B cell (primary cell): ENCODE measurements around the gene PCGF5. TPM values are rescaled to one million over a fixed set of nuclear protein-coding genes. Genes with fewer than 3 reads are reported as not detected.

ENCODE experiments used
- ATAC-seq: fragments of 200-7000 bp; cut with Tn5 transposase; one replicate; pipeline ENCODE4 v1.10.0; 2021; ENCODE audit warnings: low read depth, mild to moderate bottlenecking, moderate number of reproducible peaks, moderate library complexity
- CTCF ChIA-PET: fragments of 350-600 bp; sonication (Branson Sonifier 250); formaldehyde crosslinking; loops from one replicate; lab custom pipeline; 2021; ENCODE audit warnings: antibody characterized with exemption, inconsistent platforms; lab: Charles Lee
- POLR2A ChIA-PET: fragments of 350-600 bp; sonication (Branson Sonifier 250); formaldehyde crosslinking; loops from one replicate; lab custom pipeline; 2021; ENCODE audit warnings: antibody characterized with exemption; lab: Charles Lee
- DNase-seq: peaks from one replicate; pipeline ENCODE4 v3.0.0; 2013
- H2AFZ ChIP-seq: 2 replicates; pipeline ENCODE4 v1.6.1; 2012; ENCODE audit warnings: mild to moderate bottlenecking, low read depth, low read length; ENCODE audit not compliant: insufficient read depth, poor library complexity, severe bottlenecking
- H3K27ac ChIP-seq, 2 donors: 1 replicate in 1 of 2; 2 replicates in 1 of 2; pipeline ENCODE4 v1.5.1; 2012 to 2013; ENCODE audit warnings: low read length in 2 of 2, mild to moderate bottlenecking in 2 of 2, moderate library complexity in 1 of 2
- H3K27me3 ChIP-seq, 4 experiments: fragments of 200-600 bp in 1 of 4; sonication (generic) in 1 of 4; replicated peaks in 1 of 4; 1 replicate in 2 of 4; 2 replicates in 2 of 4; pipeline versions ENCODE4 v1.6.1 to v1.7.0; 2013 to 2016; ENCODE audit warnings: low read length in 3 of 4, mild to moderate bottlenecking in 2 of 4, mixed read lengths in 1 of 4, moderate library complexity in 1 of 4; ENCODE audit not compliant: insufficient read depth in 4 of 4, control insufficient read depth in 3 of 4; ENCODE audit errors: control extremely low read depth in 1 of 4
- H3K36me3 ChIP-seq, 2 experiments: replicated peaks in 1 of 2; 1 replicate in 1 of 2; 2 replicates in 1 of 2; pipeline versions ENCODE4 v1.6.1 to v1.7.1; 2013; ENCODE audit warnings: low read length in 1 of 2; ENCODE audit not compliant: insufficient read depth in 2 of 2, control insufficient read depth in 1 of 2; ENCODE audit errors: control extremely low read depth in 1 of 2, extremely low read depth in 1 of 2
- H3K4me1 ChIP-seq, 2 donors: fragments of 200-600 bp in 1 of 2; sonication (generic) in 1 of 2; 1 replicate in 1 of 2; 2 replicates in 1 of 2; pipeline versions ENCODE4 v1.5.1 to v1.6.1; 2013 to 2017; ENCODE audit warnings: low read length in 2 of 2; ENCODE audit not compliant: control insufficient read depth in 2 of 2, insufficient read depth in 2 of 2
- H3K4me2 ChIP-seq: replicated peaks from 2 replicates; pipeline ENCODE3; 2012; ENCODE audit warnings: mild to moderate bottlenecking, low read depth, low read length; ENCODE audit not compliant: poor library complexity, severe bottlenecking
- H3K4me3 ChIP-seq, 5 experiments: fragments of 200-600 bp in 1 of 5; sonication (generic) in 1 of 5; 1 replicate in 3 of 5; 2 replicates in 2 of 5; pipeline versions ENCODE4 v1.5.1 to v1.7.0; 2011 to 2016; ENCODE audit warnings: low read length in 4 of 5, mild to moderate bottlenecking in 4 of 5, low read depth in 2 of 5, control low read depth in 1 of 5, moderate library complexity in 1 of 5; ENCODE audit not compliant: insufficient read depth in 1 of 5; ENCODE audit errors: control extremely low read depth in 1 of 5, extremely low read depth in 1 of 5
- H3K79me2 ChIP-seq: fragments of 200-600 bp; sonication (generic); one replicate; pipeline ENCODE4 v1.6.0; 2016; ENCODE audit warnings: low read length; ENCODE audit not compliant: control insufficient read depth, insufficient read depth
- H3K9ac ChIP-seq: fragments of 200-600 bp; sonication (generic); 2 replicates; pipeline ENCODE4 v1.6.1; 2017; ENCODE audit warnings: mild to moderate bottlenecking, low read length, moderate library complexity
- H3K9me3 ChIP-seq, 3 donors: one replicate each; pipeline versions ENCODE4 v1.6.1 to v1.7.1; 2013; ENCODE audit warnings: low read length in 2 of 3; ENCODE audit not compliant: control insufficient read depth in 2 of 3, insufficient read depth in 1 of 3; ENCODE audit errors: control extremely low read depth in 1 of 3
- H4K20me1 ChIP-seq: 2 replicates; pipeline ENCODE4 v1.6.0; 2012; ENCODE audit warnings: mild to moderate bottlenecking, low read length; ENCODE audit not compliant: insufficient read depth, control insufficient read depth, poor library complexity, severe bottlenecking
- H3K27ac Mint-ChIP-seq: one replicate; pipeline ENCODE4 v1.8.0; 2021; ENCODE audit warnings: mixed read lengths
- H3K27me3 Mint-ChIP-seq: one replicate; pipeline ENCODE4 v1.8.0; 2021; ENCODE audit warnings: mixed read lengths
- H3K4me1 Mint-ChIP-seq: one replicate; pipeline ENCODE4 v1.8.0; 2021; ENCODE audit warnings: mixed read lengths
- H3K4me3 Mint-ChIP-seq: one replicate; pipeline ENCODE4 v1.8.0; 2021; ENCODE audit warnings: mixed read lengths
- H3K9me3 Mint-ChIP-seq: one replicate; pipeline ENCODE4 v1.8.0; 2022; ENCODE audit warnings: mixed read lengths; ENCODE audit not compliant: insufficient read depth
- CTCF ChIP-seq: fragments of 200-600 bp; IDR thresholded peaks from one replicate; pipeline ENCODE4 v1.8.0; 2022; ENCODE audit warnings: antibody characterized with exemption, mild to moderate bottlenecking
- EZH2 ChIP-seq: IDR thresholded peaks from 2 replicates; pipeline ENCODE4 v1.6.1; 2012; ENCODE audit warnings: borderline replicate concordance, low read depth, mild to moderate bottlenecking, moderate library complexity, low read length; ENCODE audit not compliant: insufficient read depth, poor library complexity, severe bottlenecking
- WGBS: methylation state at CpG from one replicate; pipeline ENCODE4 v1.1.5; 2013; ENCODE audit warnings: missing lambda C conversion rate; ENCODE audit not compliant: insufficient coverage; 5-methylcytosine and 5-hydroxymethylcytosine counted together
- intact Hi-C: fragments of 100-400 bp; cut with micrococcal nuclease; formaldehyde crosslinking; loops from one replicate; pipeline ENCODE4 v1.10.0; 2022
- polyA plus RNA-seq: library from polyadenylated mRNA; depleted of rRNA; stranded (reverse); fragments of >200 nt; gene quantifications from 2 replicates; pipeline ENCODE4 v1.2.3, GENCODE V29; 2012
- total RNA-seq, 2 donors: library from RNA; stranded (reverse); fragments of 120-200 nt in 1 of 2; gene quantifications; 1 replicate in 1 of 2; 2 replicates in 1 of 2; pipeline versions ENCODE4 v1.2.3 to v1.2.4, GENCODE V29; 2013 to 2022

Gene PCGF5
- total and polyA plus RNA-seq, 2 donors (not counting 1 experiment from before 2014, with no cell fraction given), result 37.6 to 102 TPM

GRCh38 chr10:91316486-91316885 is 96.0 kb downstream of the PCGF5 start:
- ChIA-PET CTCF (interaction anchor here (1.6 kb wide), 1 partner anchor 18 kb away, joined by 10 read pairs; no protein-coding TSS in a partner anchor), POLR2A (no interaction called here)
- intact Hi-C loops, result no loop called here
- Mint-ChIP-seq H3K27me3 (peaks cover 11% of the 10 kb centered on the region), H3K4me1 (no peaks in the 10 kb centered on the region), H3K9me3 (no peaks in the 10 kb centered on the region), H3K4me3 (no peak overlapping the region), H3K27ac (no peak overlapping the region)
- H3K27me3 ChIP-seq, result no peaks in the 10 kb centered on the region
- no peak for TF ChIP-seq CTCF
- TF ChIP-seq EZH2, result no peak
- no peak for DNase-seq
- no peaks in the 10 kb centered on the region for H4K20me1 ChIP-seq
- no peak overlapping the region for H3K4me3 ChIP-seq
- H3K9me3 ChIP-seq, result no peaks in the 10 kb centered on the region
- H3K36me3 ChIP-seq, result no peaks in the 10 kb centered on the region
- no peak overlapping the region for H3K4me2 ChIP-seq
- no CpG with 5 or more reads among the region's 2 CpGs for WGBS
- H3K9ac ChIP-seq, result no peak overlapping the region
- no peaks in the 10 kb centered on the region for H3K79me2 ChIP-seq
- H2AFZ ChIP-seq, result no peak overlapping the region
- ATAC-seq, result no peak
- no peak overlapping the region for H3K27ac ChIP-seq
- H3K4me1 ChIP-seq, result no peaks in the 10 kb centered on the region

- no peaks in the 10 kb centered on the region for H3K27me3 ChIP-seq
- no peaks in the 10 kb centered on the region for H4K20me1 ChIP-seq
- H3K9ac ChIP-seq, result no peak overlapping the region
- no peak overlapping the region for H2AFZ ChIP-seq
- ATAC-seq (no peak), DNase-seq (no peak)
- H3K4me3 ChIP-seq, result no peak overlapping the region
- no peaks in the 10 kb centered on the region for H3K79me2 ChIP-seq
- POLR2A ChIA-PET, result no interaction called here
- no peak overlapping the region for H3K27ac ChIP-seq
- Mint-ChIP-seq H3K9me3 (no peaks in the 10 kb centered on the region), H3K27me3 (peaks cover 5% of the 10 kb centered on the region), H3K4me3 (no peak overlapping the region), H3K4me1 (no peaks in the 10 kb centered on the region), H3K27ac (no peak overlapping the region)
- no peak overlapping the region for H3K4me2 ChIP-seq
- intact Hi-C loops, result no loop called here
- no peaks in the 10 kb centered on the region for H3K9me3 ChIP-seq
- no peaks in the 10 kb centered on the region for H3K36me3 ChIP-seq
- CTCF ChIA-PET, result no interaction called here
- H3K4me1 ChIP-seq, result no peaks in the 10 kb centered on the region
- TF ChIP-seq EZH2, result no peak
- TF ChIP-seq CTCF, result no peak
Observed at GRCh38 chr10:91317541-91317940, 97.1 kb downstream of the PCGF5 start.
